Osteoblast (primary cell): ENCODE measurements around the gene LSM14A. TPM values are rescaled to one million over a fixed set of nuclear protein-coding genes. Genes with fewer than 3 reads are reported as not detected.

Source experiments
- DNase-seq: peaks from one replicate; pipeline ENCODE4 v3.0.0; 2011; ENCODE audit warnings: low spot score, mixed read lengths; ENCODE audit not compliant: insufficient read length; ENCODE audit errors: missing footprints
- H2AFZ ChIP-seq: 2 replicates; pipeline ENCODE4 v1.6.0; 2011; ENCODE audit warnings: mild to moderate bottlenecking, low read length
- H3K27ac ChIP-seq: 2 replicates; pipeline ENCODE4 v1.5.1; 2011; ENCODE audit warnings: mild to moderate bottlenecking, low read depth, low read length, moderate library complexity
- H3K27me3 ChIP-seq: 2 replicates; pipeline ENCODE4 v1.6.0; 2012; ENCODE audit warnings: mild to moderate bottlenecking, control low read depth, inconsistent platforms, low read length, moderate library complexity; ENCODE audit not compliant: insufficient read depth
- H3K36me3 ChIP-seq: 2 replicates; pipeline ENCODE4 v1.5.1; 2011; ENCODE audit warnings: mild to moderate bottlenecking, low read length, control low read depth, moderate library complexity; ENCODE audit not compliant: insufficient read depth
- H3K4me1 ChIP-seq: 2 replicates; pipeline ENCODE4 v1.5.1; 2011; ENCODE audit warnings: mild to moderate bottlenecking, low read length, control low read depth, moderate library complexity; ENCODE audit not compliant: insufficient read depth
- H3K4me2 ChIP-seq: 2 replicates; pipeline ENCODE4 v1.6.0; 2011; ENCODE audit warnings: mild to moderate bottlenecking, low read length; ENCODE audit not compliant: insufficient read depth
- H3K4me3 ChIP-seq: fragments of 200-600 bp; sonication (generic); 3 replicates; pipeline ENCODE4 v1.5.1; 2012; ENCODE audit warnings: mild to moderate bottlenecking, low read length, inconsistent platforms; ENCODE audit not compliant: insufficient read depth
- H3K79me2 ChIP-seq: 2 replicates; pipeline ENCODE4 v1.6.0; 2012; ENCODE audit warnings: mild to moderate bottlenecking, low read length, control low read depth, inconsistent platforms; ENCODE audit not compliant: insufficient read depth
- H3K9me3 ChIP-seq: 2 replicates; pipeline ENCODE4 v1.5.1; 2011; ENCODE audit warnings: low read depth, low read length, control low read depth
- H4K20me1 ChIP-seq: 2 replicates; pipeline ENCODE4 v1.6.0; 2012; ENCODE audit warnings: mild to moderate bottlenecking, low read length, control low read depth; ENCODE audit not compliant: insufficient read depth
- total RNA-seq: library from RNA; depleted of rRNA; stranded (reverse); fragments of >200 nt; gene quantifications from 2 replicates; pipeline ENCODE4 v1.2.3, GENCODE V29; 2012
- TF ChIP-seq, protein P1 (sequence below): IDR thresholded peaks from 2 replicates; pipeline ENCODE4 v1.5.1; 2011; ENCODE audit warnings: mild to moderate bottlenecking, low read depth, low read length, moderate library complexity; ENCODE audit errors: extremely low read depth

The LSM14A gene
- total RNA-seq, 1 donor = 85.8 TPM

DNA sequence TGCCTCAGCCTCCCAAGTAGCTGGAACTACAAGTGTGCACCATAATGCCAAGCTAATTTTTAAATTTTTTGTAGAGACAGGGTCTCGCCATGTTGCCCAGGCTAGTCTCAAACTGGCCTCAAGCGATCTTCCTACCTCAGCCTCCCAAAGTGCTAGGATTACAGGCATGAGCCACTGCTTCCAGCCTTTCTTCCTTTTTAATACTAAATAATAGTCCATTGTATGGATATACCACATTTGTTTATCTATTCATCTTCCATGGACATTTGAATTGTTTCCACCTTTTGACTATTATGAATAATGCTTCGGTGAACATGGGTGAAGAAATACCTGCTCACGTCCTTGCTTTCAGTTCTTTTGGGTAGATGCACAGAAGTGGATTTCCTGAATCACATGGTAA, 106.5 kb downstream of the LSM14A start:
- Histone ChIP-seq H3K27ac (no peak overlapping the region), H4K20me1 (no peaks in the 10 kb centered on the region), H2AFZ (no peak overlapping the region), H3K9me3 (no peaks in the 10 kb centered on the region), H3K36me3 (peaks cover 5% of the 10 kb centered on the region), H3K4me2 (no peak overlapping the region), H3K4me1 (peaks cover 12% of the 10 kb centered on the region), H3K27me3 (no peaks in the 10 kb centered on the region), H3K4me3 (no peak overlapping the region), H3K79me2 (peaks cover 75% of the 10 kb centered on the region)
- no peak for DNase-seq
- TF ChIP-seq, protein P1, sequence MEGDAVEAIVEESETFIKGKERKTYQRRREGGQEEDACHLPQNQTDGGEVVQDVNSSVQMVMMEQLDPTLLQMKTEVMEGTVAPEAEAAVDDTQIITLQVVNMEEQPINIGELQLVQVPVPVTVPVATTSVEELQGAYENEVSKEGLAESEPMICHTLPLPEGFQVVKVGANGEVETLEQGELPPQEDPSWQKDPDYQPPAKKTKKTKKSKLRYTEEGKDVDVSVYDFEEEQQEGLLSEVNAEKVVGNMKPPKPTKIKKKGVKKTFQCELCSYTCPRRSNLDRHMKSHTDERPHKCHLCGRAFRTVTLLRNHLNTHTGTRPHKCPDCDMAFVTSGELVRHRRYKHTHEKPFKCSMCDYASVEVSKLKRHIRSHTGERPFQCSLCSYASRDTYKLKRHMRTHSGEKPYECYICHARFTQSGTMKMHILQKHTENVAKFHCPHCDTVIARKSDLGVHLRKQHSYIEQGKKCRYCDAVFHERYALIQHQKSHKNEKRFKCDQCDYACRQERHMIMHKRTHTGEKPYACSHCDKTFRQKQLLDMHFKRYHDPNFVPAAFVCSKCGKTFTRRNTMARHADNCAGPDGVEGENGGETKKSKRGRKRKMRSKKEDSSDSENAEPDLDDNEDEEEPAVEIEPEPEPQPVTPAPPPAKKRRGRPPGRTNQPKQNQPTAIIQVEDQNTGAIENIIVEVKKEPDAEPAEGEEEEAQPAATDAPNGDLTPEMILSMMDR = no peak

Other genes starting within 250 kb of the LSM14A start
- gene GARRE1, start 82.0 kb downstream of the LSM14A start, total RNA-seq = 25.0 and 29.8 TPM in 2 replicates
- 122 and 133 TPM in 2 replicates for gene GPI, start 192.7 kb downstream of the LSM14A start, total RNA-seq
- 9.4 and 10.5 TPM in 2 replicates for gene PDCD2L, start 231.9 kb downstream of the LSM14A start, total RNA-seq